GM19455 (cell line): ENCODE measurements around the gene RNF212.

ENCODE experiments used
- ATAC-seq: cut with Tn5 transposase; IDR thresholded peaks from one replicate; pipeline ENCODE4 v1.9.1; 2021; ENCODE audit not compliant: unreplicated experiment

Gene RNF212

GRCh38 chr4:1036976-1037810, 76.2 kb downstream of the RNF212 start:
- ATAC-seq: no peak

DNA sequence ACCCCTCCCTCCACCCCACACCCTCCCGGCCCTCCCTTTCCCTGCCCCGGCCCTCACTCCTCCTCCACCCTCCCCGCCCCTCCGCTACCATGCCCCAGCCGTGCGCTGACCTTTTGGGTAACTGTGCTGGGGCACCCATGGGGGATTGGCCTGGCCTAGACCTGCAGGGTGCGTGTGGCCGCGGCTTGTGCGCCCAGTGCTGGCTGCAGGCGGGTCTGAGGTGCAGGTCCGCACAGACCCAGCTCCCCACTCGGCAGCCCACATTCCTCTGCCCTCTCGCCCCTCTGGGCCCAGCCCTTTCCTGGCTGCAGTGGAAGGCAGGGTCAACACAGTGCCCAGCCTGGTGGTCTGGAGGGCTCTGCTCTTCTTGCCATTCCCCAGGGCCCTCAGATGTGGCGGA, 77.3 kb downstream of the RNF212 start:
- ATAC-seq: no peak

DNA sequence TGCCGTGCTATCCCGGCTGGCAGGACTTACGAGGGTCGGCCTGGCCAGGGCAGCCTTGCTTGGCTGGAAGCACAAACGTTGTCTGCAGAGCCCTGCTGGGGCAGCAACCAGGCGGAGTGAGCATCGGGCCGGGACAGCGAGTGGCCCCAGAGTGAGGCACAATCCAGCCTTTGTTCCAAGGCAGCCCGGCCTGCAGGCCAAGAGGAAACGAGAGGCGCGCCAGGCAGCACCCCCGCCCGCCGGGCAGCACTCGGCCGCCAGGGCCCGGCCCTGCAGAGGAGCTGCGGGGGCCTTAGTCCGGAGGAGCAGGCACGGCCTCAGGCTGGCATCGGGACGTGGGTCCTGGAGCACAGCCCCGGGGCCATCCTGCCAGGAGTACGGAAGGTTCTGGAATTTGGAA, 77.9 kb downstream of the RNF212 start:
- no peak for ATAC-seq

DNA sequence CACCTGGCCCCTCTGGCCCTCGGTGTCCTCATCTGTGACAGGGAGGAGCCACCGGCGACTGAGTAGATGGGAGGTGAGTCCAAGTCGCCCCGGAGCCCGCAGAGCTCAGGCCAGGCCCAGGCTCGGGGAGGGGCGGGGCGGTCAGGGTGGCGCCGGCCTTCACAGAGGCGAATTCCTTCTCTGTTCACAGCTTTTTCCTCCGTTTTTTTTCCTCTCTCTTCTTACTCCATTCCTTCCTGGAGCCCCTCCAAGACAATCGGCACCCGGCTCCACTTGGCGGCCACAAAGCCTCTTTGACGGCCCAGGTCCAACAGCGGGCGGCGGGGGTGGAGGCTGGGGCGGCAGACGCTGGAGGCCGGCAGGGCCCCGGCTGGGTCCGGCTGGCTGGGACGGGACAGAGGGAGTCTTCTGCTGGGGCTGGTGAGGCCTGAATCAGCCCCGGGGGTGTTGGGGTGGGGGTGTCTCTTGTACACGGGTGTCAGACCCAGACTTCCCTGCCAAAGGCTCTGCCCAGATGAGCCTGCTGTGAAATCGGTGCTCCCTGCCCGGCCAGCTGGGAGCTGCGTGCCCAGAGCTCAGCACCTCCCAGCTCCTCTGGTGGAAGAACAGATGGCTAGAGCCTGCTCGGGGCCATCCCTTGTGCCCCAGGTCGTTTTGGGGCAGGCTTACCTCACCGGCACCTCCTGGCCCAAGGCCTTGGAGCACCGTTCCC, 79.4 kb downstream of the RNF212 start:
- no peak for ATAC-seq

- ATAC-seq: no peak
Observed at GRCh38 chr4:1032861-1033260, 80.5 kb downstream of the RNF212 start.

GRCh38 chr4:1031956-1032795, 81.2 kb downstream of the RNF212 start:
- no peak for ATAC-seq

- no peak for ATAC-seq
Observed at GRCh38 chr4:1031346-1031745, 82.0 kb downstream of the RNF212 start.

- ATAC-seq: no peak
Observed at GRCh38 chr4:1030559-1030958, 82.8 kb downstream of the RNF212 start.

- no peak for ATAC-seq
Observed at GRCh38 chr4:1030031-1030430, 83.3 kb downstream of the RNF212 start.

GRCh38 chr4:1029529-1029928, 83.8 kb downstream of the RNF212 start:
- ATAC-seq: no peak

DNA sequence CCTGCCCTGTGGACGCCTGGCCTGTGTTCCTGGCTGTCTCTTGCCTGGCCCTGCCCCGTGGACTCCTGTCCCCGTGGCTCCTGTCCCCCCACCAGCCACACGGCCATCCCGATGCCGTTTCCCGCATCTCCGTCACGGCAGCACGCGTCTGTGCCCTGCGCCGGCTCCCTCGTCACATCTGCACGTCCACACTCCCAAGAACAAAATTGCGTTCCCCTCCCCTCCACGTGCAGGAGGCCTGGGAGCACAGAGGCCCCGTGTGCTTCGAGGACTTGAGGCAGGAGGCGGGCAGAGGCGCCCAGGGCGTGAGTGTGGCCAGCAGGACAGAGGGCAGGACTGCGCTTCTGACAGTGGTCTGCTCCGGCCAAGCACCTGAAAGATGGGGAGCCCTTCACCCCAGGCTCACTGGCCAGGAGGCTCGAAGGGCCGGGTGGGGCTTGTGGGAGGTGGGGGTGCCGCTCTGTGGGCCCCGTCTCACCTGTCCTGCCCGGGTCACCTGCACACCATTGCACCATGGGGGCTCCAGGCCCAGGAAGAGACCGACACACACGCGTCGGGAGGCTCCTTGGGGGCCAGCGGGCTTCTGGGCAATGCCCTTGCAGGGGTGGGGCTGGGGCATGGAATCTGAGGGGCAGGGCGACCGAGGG, 84.7 kb downstream of the RNF212 start:
- ATAC-seq: no peak

- ATAC-seq: no peak
Observed at GRCh38 chr4:1027915-1028238, 85.5 kb downstream of the RNF212 start.

- no peak for ATAC-seq
Observed at GRCh38 chr4:1027219-1027914, 86.0 kb downstream of the RNF212 start.

- no peak for ATAC-seq
Observed at GRCh38 chr4:1026115-1026514, 87.2 kb downstream of the RNF212 start.

DNA sequence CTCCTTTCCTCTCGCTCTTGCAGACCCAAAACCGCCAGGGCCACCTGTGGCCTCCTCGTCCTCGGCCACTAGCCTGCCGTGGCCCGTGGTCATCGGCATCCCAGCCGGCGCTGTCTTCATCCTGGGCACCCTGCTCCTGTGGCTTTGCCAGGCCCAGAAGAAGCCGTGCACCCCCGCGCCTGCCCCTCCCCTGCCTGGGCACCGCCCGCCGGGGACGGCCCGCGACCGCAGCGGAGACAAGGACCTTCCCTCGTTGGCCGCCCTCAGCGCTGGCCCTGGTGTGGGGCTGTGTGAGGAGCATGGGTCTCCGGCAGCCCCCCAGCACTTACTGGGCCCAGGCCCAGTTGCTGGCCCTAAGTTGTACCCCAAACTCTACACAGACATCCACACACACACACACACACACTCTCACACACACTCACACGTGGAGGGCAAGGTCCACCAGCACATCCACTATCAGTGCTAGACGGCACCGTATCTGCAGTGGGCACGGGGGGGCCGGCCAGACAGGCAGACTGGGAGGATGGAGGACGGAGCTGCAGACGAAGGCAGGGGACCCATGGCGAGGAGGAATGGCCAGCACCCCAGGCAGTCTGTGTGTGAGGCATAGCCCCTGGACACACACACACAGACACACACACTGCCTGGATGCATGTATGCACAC, 88.3 kb downstream of the RNF212 start:
- ATAC-seq: no peak

- ATAC-seq: no peak
Observed at GRCh38 chr4:1023895-1024740, 89.2 kb downstream of the RNF212 start.

- ATAC-seq: no peak
Observed at GRCh38 chr4:1023075-1023640, 90.2 kb downstream of the RNF212 start.

- ATAC-seq: no peak
Observed at GRCh38 chr4:1022739-1023066, 90.7 kb downstream of the RNF212 start.
